GM06990 (cell line): ENCODE results near the gene PDZD2.

Experiments
- DNase-seq: peaks from one replicate; pipeline ENCODE4 v3.0.0-alpha.2; 2011; ENCODE audit not compliant: insufficient read length; ENCODE audit errors: extremely low read depth
- H3K27me3 ChIP-seq: replicated peaks from 2 replicates; pipeline ENCODE4 v1.6.0; 2011; ENCODE audit warnings: low read length; ENCODE audit not compliant: control insufficient read depth, insufficient read depth
- H3K36me3 ChIP-seq: 2 replicates; pipeline ENCODE4 v1.5.1; 2011; ENCODE audit warnings: low read length; ENCODE audit not compliant: control insufficient read depth, insufficient read depth
- H3K4me3 ChIP-seq: replicated peaks from 2 replicates; pipeline ENCODE4 v1.5.1; 2011; ENCODE audit warnings: low read depth, mild to moderate bottlenecking, control low read depth, low read length
- TF ChIP-seq, protein P1 (sequence below): IDR thresholded peaks from 2 replicates; pipeline ENCODE4 v1.5.1; 2011; ENCODE audit warnings: low read length, control low read depth, mild to moderate bottlenecking, inconsistent platforms; ENCODE audit not compliant: insufficient read depth, poor library complexity, severe bottlenecking

Gene PDZD2

GRCh38 chr5:31645420-31646081, 6.6 kb downstream of the PDZD2 start:
- Histone ChIP-seq H3K27me3 (peaks cover under 1% of the 10 kb centered on the region), H3K4me3 (no peak overlapping the region), H3K36me3 (no peaks in the 10 kb centered on the region)
- DNase-seq: no peak
- TF ChIP-seq, protein P1, sequence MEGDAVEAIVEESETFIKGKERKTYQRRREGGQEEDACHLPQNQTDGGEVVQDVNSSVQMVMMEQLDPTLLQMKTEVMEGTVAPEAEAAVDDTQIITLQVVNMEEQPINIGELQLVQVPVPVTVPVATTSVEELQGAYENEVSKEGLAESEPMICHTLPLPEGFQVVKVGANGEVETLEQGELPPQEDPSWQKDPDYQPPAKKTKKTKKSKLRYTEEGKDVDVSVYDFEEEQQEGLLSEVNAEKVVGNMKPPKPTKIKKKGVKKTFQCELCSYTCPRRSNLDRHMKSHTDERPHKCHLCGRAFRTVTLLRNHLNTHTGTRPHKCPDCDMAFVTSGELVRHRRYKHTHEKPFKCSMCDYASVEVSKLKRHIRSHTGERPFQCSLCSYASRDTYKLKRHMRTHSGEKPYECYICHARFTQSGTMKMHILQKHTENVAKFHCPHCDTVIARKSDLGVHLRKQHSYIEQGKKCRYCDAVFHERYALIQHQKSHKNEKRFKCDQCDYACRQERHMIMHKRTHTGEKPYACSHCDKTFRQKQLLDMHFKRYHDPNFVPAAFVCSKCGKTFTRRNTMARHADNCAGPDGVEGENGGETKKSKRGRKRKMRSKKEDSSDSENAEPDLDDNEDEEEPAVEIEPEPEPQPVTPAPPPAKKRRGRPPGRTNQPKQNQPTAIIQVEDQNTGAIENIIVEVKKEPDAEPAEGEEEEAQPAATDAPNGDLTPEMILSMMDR: no peak

- no peak for DNase-seq
- H3K4me3 ChIP-seq: no peak overlapping the region
- H3K27me3 ChIP-seq: no peaks in the 10 kb centered on the region
- TF ChIP-seq, protein P1: no peak
- no peaks in the 10 kb centered on the region for H3K36me3 ChIP-seq
These were observed 9.4 kb downstream of the PDZD2 start for GRCh38 chr5:31648326-31648725.

DNA sequence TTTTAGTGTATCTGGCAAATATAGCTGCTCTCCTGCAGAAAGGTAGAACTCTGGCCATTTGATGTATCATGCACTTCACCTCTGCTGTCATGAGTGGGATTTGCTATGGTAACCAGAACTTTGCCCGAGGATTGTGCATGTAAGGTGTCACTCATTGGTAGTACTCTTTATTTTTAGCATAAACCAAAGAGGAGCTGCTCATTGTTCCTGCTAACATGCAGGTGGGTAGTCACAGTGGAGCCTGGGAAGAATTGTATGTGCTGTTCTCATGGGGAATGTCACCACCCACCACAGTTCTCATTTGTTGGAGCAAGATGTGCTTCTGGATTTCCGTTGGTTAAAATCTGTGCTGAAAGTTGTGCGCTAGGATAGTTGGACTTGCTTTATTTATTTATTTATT, 12.3 kb downstream of the PDZD2 start:
- Histone ChIP-seq H3K27me3 (no peaks in the 10 kb centered on the region), H3K4me3 (no peak overlapping the region), H3K36me3 (no peaks in the 10 kb centered on the region)
- TF ChIP-seq, protein P1: no peak
- DNase-seq: no peak

GRCh38 chr5:31655491-31655890, 16.6 kb downstream of the PDZD2 start:
- no peak for DNase-seq
- TF ChIP-seq, protein P1: no peak
- H3K27me3 ChIP-seq: no peaks in the 10 kb centered on the region; the same call in 1 of the 2 replicates
- H3K36me3 ChIP-seq: no peaks in the 10 kb centered on the region
- no peak overlapping the region for H3K4me3 ChIP-seq

- no peak for DNase-seq
- no peaks in the 10 kb centered on the region; the same call in 1 of the 2 replicates for H3K27me3 ChIP-seq
- TF ChIP-seq, protein P1: no peak
These were observed 17.9 kb downstream of the PDZD2 start for GRCh38 chr5:31656806-31657205.

More at GRCh38 chr5:31656806-31657205, 17.9 kb downstream of the PDZD2 start:
- no peak overlapping the region for H3K4me3 ChIP-seq
- no peaks in the 10 kb centered on the region for H3K36me3 ChIP-seq
